Measurements from ENCODE around the gene SRA1.
"Not testable (repeated sequence)": the region's sequence is repeated elsewhere in the genome, so short reads cannot be mapped to it uniquely, and the experiment has no call there.

SRA1 gene

GRCh38 chr5:140557136-140557805 lies at the start of gene SRA1:
Gene SRA1, minus strand, starts transcription at chr5:140557473. Its CDS starts 21 bp downstream, at chr5:140557452.
- DNase-seq (ENCODE audit: low read depth), result peak; percentile 75

- no peak for DNase-seq (ENCODE audit: low read depth)
Observed at GRCh38 chr5:140607031-140607430, 49.8 kb upstream of the SRA1 start.

GRCh38 chr5:140605879-140606278 lies 48.6 kb upstream of the SRA1 start:
- DNase-seq (ENCODE audit: low read depth), result no peak

- DNase-seq (ENCODE audit: low read depth), result no peak
Observed at GRCh38 chr5:140603734-140604133, 46.5 kb upstream of the SRA1 start.

- not testable (repeated sequence) for DNase-seq (ENCODE audit: low read depth)
Observed at GRCh38 chr5:140603446-140603698, 46.1 kb upstream of the SRA1 start.

GRCh38 chr5:140602147-140602546 lies 44.9 kb upstream of the SRA1 start:
- DNase-seq (ENCODE audit: low read depth), result no peak

GRCh38 chr5:140600096-140600495 lies 42.8 kb upstream of the SRA1 start:
- no peak for DNase-seq (ENCODE audit: low read depth)

- no peak for DNase-seq (ENCODE audit: low read depth)
Observed at GRCh38 chr5:140598836-140599235, 41.6 kb upstream of the SRA1 start.

- no peak for DNase-seq (ENCODE audit: low read depth)
Observed at GRCh38 chr5:140596321-140596741, 39.1 kb upstream of the SRA1 start.

GRCh38 chr5:140595538-140596300 lies 38.4 kb upstream of the SRA1 start:
- no peak for DNase-seq (ENCODE audit: low read depth)

GRCh38 chr5:140594169-140594568 lies 36.9 kb upstream of the SRA1 start:
- no peak for DNase-seq (ENCODE audit: low read depth)

- DNase-seq (ENCODE audit: low read depth), result not testable (repeated sequence)
Observed at GRCh38 chr5:140593070-140593469, 35.8 kb upstream of the SRA1 start.

- DNase-seq (ENCODE audit: low read depth), result no peak
Observed at GRCh38 chr5:140591747-140592372, 34.6 kb upstream of the SRA1 start.

GRCh38 chr5:140590861-140591260 lies 33.6 kb upstream of the SRA1 start:
- no peak for DNase-seq (ENCODE audit: low read depth)

GRCh38 chr5:140588311-140589070 lies 31.2 kb upstream of the SRA1 start:
- no peak for DNase-seq (ENCODE audit: low read depth)

- DNase-seq (ENCODE audit: low read depth), result no peak
Observed at GRCh38 chr5:140587495-140587894, 30.2 kb upstream of the SRA1 start.

- not testable (repeated sequence) for DNase-seq (ENCODE audit: low read depth)
Observed at GRCh38 chr5:140579188-140579747, 22.0 kb upstream of the SRA1 start.

- DNase-seq (ENCODE audit: low read depth), result no peak
Observed at GRCh38 chr5:140576776-140577201, 19.5 kb upstream of the SRA1 start.

GRCh38 chr5:140575309-140575708 lies 18.0 kb upstream of the SRA1 start:
- DNase-seq (ENCODE audit: low read depth), result no peak

- DNase-seq (ENCODE audit: low read depth), result no peak
Observed at GRCh38 chr5:140574165-140574564, 16.9 kb upstream of the SRA1 start.

GRCh38 chr5:140573683-140574082 lies 16.4 kb upstream of the SRA1 start:
- no peak for DNase-seq (ENCODE audit: low read depth)

- no peak for DNase-seq (ENCODE audit: low read depth)
Observed at GRCh38 chr5:140571105-140571504, 13.8 kb upstream of the SRA1 start.

Data from activated T-helper 1 cell treated with Interleukin-2 at 50 U/mL for 16 hours (primary cell).